ENCODE results near the gene SMG7.

SMG7 gene

GRCh38 chr1:183515002-183515689, 42.8 kb downstream of the SMG7 start:
- Histone ChIP-seq H3K9me3 (ENCODE audit: control insufficient read depth, low read depth, low read length) (no peaks in the 10 kb centered on the region), H3K27me3 (ENCODE audit: control insufficient read depth, insufficient read depth, low read length) (no peaks in the 10 kb centered on the region), H3K4me1 (ENCODE audit: control insufficient read depth, low read depth, low read length) (peaks cover 6% of the 10 kb centered on the region), H3K36me3 (ENCODE audit: control insufficient read depth, low read depth, low read length) (peaks cover 21% of the 10 kb centered on the region), H3K9ac (ENCODE audit: low read length) (no peak overlapping the region), H3K27ac (ENCODE audit: low read length) (no peak overlapping the region), H3K4me3 (ENCODE audit: low read length) (no peak overlapping the region)

GRCh38 chr1:183516725-183517124, 44.4 kb downstream of the SMG7 start:
- Histone ChIP-seq H3K4me3 (ENCODE audit: low read length) (no peak overlapping the region), H3K27ac (ENCODE audit: low read length) (no peak overlapping the region), H3K36me3 (ENCODE audit: control insufficient read depth, low read depth, low read length) (peaks cover 34% of the 10 kb centered on the region), H3K9ac (ENCODE audit: low read length) (no peak overlapping the region), H3K27me3 (ENCODE audit: control insufficient read depth, insufficient read depth, low read length) (no peaks in the 10 kb centered on the region), H3K9me3 (ENCODE audit: control insufficient read depth, low read depth, low read length) (no peaks in the 10 kb centered on the region), H3K4me1 (ENCODE audit: control insufficient read depth, low read depth, low read length) (no peaks in the 10 kb centered on the region)

- H3K4me3 ChIP-seq (ENCODE audit: low read length): no peak overlapping the region
- H3K9me3 ChIP-seq (ENCODE audit: control insufficient read depth, low read depth, low read length): no peaks in the 10 kb centered on the region
- no peak overlapping the region for H3K27ac ChIP-seq (ENCODE audit: low read length)
- H3K36me3 ChIP-seq (ENCODE audit: control insufficient read depth, low read depth, low read length): peaks cover 37% of the 10 kb centered on the region
- no peaks in the 10 kb centered on the region for H3K27me3 ChIP-seq (ENCODE audit: control insufficient read depth, insufficient read depth, low read length)
- no peak overlapping the region for H3K9ac ChIP-seq (ENCODE audit: low read length)
- H3K4me1 ChIP-seq (ENCODE audit: control insufficient read depth, low read depth, low read length): no peaks in the 10 kb centered on the region
These were observed 45.1 kb downstream of the SMG7 start for GRCh38 chr1:183517401-183517800.

GRCh38 chr1:183520379-183520778, 48.1 kb downstream of the SMG7 start:
- H3K9me3 ChIP-seq (ENCODE audit: control insufficient read depth, low read depth, low read length): no peaks in the 10 kb centered on the region
- no peaks in the 10 kb centered on the region for H3K4me1 ChIP-seq (ENCODE audit: control insufficient read depth, low read depth, low read length)
- H3K4me3 ChIP-seq (ENCODE audit: low read length): no peak overlapping the region
- H3K27ac ChIP-seq (ENCODE audit: low read length): no peak overlapping the region
- H3K36me3 ChIP-seq (ENCODE audit: control insufficient read depth, low read depth, low read length): peaks cover 43% of the 10 kb centered on the region
- H3K27me3 ChIP-seq (ENCODE audit: control insufficient read depth, insufficient read depth, low read length): no peaks in the 10 kb centered on the region
- no peak overlapping the region for H3K9ac ChIP-seq (ENCODE audit: low read length)

- no peaks in the 10 kb centered on the region for H3K27me3 ChIP-seq (ENCODE audit: control insufficient read depth, insufficient read depth, low read length)
- peaks cover 44% of the 10 kb centered on the region for H3K36me3 ChIP-seq (ENCODE audit: control insufficient read depth, low read depth, low read length)
- H3K4me3 ChIP-seq (ENCODE audit: low read length): no peak overlapping the region
- no peaks in the 10 kb centered on the region for H3K9me3 ChIP-seq (ENCODE audit: control insufficient read depth, low read depth, low read length)
- no peaks in the 10 kb centered on the region for H3K4me1 ChIP-seq (ENCODE audit: control insufficient read depth, low read depth, low read length)
- H3K27ac ChIP-seq (ENCODE audit: low read length): no peak overlapping the region
- no peak overlapping the region for H3K9ac ChIP-seq (ENCODE audit: low read length)
These were observed 49.8 kb downstream of the SMG7 start for GRCh38 chr1:183522104-183522503.

- peaks cover 67% of the 10 kb centered on the region for H3K36me3 ChIP-seq (ENCODE audit: control insufficient read depth, low read depth, low read length)
- H3K27me3 ChIP-seq (ENCODE audit: control insufficient read depth, insufficient read depth, low read length): no peaks in the 10 kb centered on the region
- H3K4me1 ChIP-seq (ENCODE audit: control insufficient read depth, low read depth, low read length): no peaks in the 10 kb centered on the region
- H3K4me3 ChIP-seq (ENCODE audit: low read length): no peak overlapping the region
- no peak overlapping the region for H3K27ac ChIP-seq (ENCODE audit: low read length)
- no peaks in the 10 kb centered on the region for H3K9me3 ChIP-seq (ENCODE audit: control insufficient read depth, low read depth, low read length)
- no peak overlapping the region for H3K9ac ChIP-seq (ENCODE audit: low read length)
These were observed 56.3 kb downstream of the SMG7 start for GRCh38 chr1:183528577-183528976.

GRCh38 chr1:183533617-183534174, 61.4 kb downstream of the SMG7 start:
- Histone ChIP-seq H3K4me3 (ENCODE audit: low read length) (no peak overlapping the region), H3K27ac (ENCODE audit: low read length) (no peak overlapping the region), H3K4me1 (ENCODE audit: control insufficient read depth, low read depth, low read length) (no peaks in the 10 kb centered on the region), H3K27me3 (ENCODE audit: control insufficient read depth, insufficient read depth, low read length) (no peaks in the 10 kb centered on the region), H3K36me3 (ENCODE audit: control insufficient read depth, low read depth, low read length) (peaks cover 86% of the 10 kb centered on the region), H3K9ac (ENCODE audit: low read length) (no peak overlapping the region), H3K9me3 (ENCODE audit: control insufficient read depth, low read depth, low read length) (no peaks in the 10 kb centered on the region)

GRCh38 chr1:183537405-183537804, 65.1 kb downstream of the SMG7 start:
- no peaks in the 10 kb centered on the region for H3K9me3 ChIP-seq (ENCODE audit: control insufficient read depth, low read depth, low read length)
- H3K4me3 ChIP-seq (ENCODE audit: low read length): no peak overlapping the region
- H3K27me3 ChIP-seq (ENCODE audit: control insufficient read depth, insufficient read depth, low read length): no peaks in the 10 kb centered on the region
- H3K4me1 ChIP-seq (ENCODE audit: control insufficient read depth, low read depth, low read length): no peaks in the 10 kb centered on the region
- no peak overlapping the region for H3K27ac ChIP-seq (ENCODE audit: low read length)
- H3K9ac ChIP-seq (ENCODE audit: low read length): no peak overlapping the region
- H3K36me3 ChIP-seq (ENCODE audit: control insufficient read depth, low read depth, low read length): peaks cover 83% of the 10 kb centered on the region

- Histone ChIP-seq H3K4me1 (ENCODE audit: control insufficient read depth, low read depth, low read length) (peaks cover 32% of the 10 kb centered on the region), H3K36me3 (ENCODE audit: control insufficient read depth, low read depth, low read length) (peaks cover 75% of the 10 kb centered on the region), H3K27me3 (ENCODE audit: control insufficient read depth, insufficient read depth, low read length) (no peaks in the 10 kb centered on the region), H3K9me3 (ENCODE audit: control insufficient read depth, low read depth, low read length) (no peaks in the 10 kb centered on the region), H3K9ac (ENCODE audit: low read length) (no peak overlapping the region), H3K27ac (ENCODE audit: low read length) (no peak overlapping the region), H3K4me3 (ENCODE audit: low read length) (no peak overlapping the region)
These were observed 71.4 kb downstream of the SMG7 start for GRCh38 chr1:183543619-183544204.

- H3K9ac ChIP-seq (ENCODE audit: low read length): no peak overlapping the region
- peaks cover 32% of the 10 kb centered on the region for H3K4me1 ChIP-seq (ENCODE audit: control insufficient read depth, low read depth, low read length)
- peaks cover 77% of the 10 kb centered on the region for H3K36me3 ChIP-seq (ENCODE audit: control insufficient read depth, low read depth, low read length)
These were observed 72.4 kb downstream of the SMG7 start for GRCh38 chr1:183544598-183545297.

GRCh38 chr1:183546427-183546826, 74.1 kb downstream of the SMG7 start:
- peaks cover 79% of the 10 kb centered on the region for H3K36me3 ChIP-seq (ENCODE audit: control insufficient read depth, low read depth, low read length)
- peak overlapping the region; percentile 18 for H3K4me3 ChIP-seq (ENCODE audit: low read length)
- peaks cover 32% of the 10 kb centered on the region for H3K4me1 ChIP-seq (ENCODE audit: control insufficient read depth, low read depth, low read length)
- H3K27ac ChIP-seq (ENCODE audit: low read length): no peak overlapping the region
- no peaks in the 10 kb centered on the region for H3K9me3 ChIP-seq (ENCODE audit: control insufficient read depth, low read depth, low read length)
- H3K9ac ChIP-seq (ENCODE audit: low read length): no peak overlapping the region
- H3K27me3 ChIP-seq (ENCODE audit: control insufficient read depth, insufficient read depth, low read length): no peaks in the 10 kb centered on the region

More at GRCh38 chr1:183544598-183545297, 72.4 kb downstream of the SMG7 start:
- Histone ChIP-seq H3K27me3 (ENCODE audit: control insufficient read depth, insufficient read depth, low read length) (no peaks in the 10 kb centered on the region), H3K4me3 (ENCODE audit: low read length) (no peak overlapping the region), H3K27ac (ENCODE audit: low read length) (peak overlapping the region; percentile 28), H3K9me3 (ENCODE audit: control insufficient read depth, low read depth, low read length) (no peaks in the 10 kb centered on the region)
